C4-2B (cell line): ENCODE results near the gene ADAM10.
"Not testable (repeated sequence)": the region's sequence is repeated elsewhere in the genome, so short reads cannot be mapped to it uniquely, and the experiment has no call there.

Experiments used
- H3K27ac ChIP-seq: fragments of 450-650 bp; 2 replicates; pipeline ENCODE4 v1.5.1; 2017
- CTCF ChIP-seq: fragments of 450-650 bp; conservative IDR thresholded peaks from 2 replicates; pipeline ENCODE4 v1.5.1; 2017; ENCODE audit warnings: mild to moderate bottlenecking
- ZFX ChIP-seq: fragments of 450-650 bp; IDR thresholded peaks from 2 replicates; pipeline ENCODE4 v1.6.1; 2017

The ADAM10 gene

GRCh38 chr15:58779554-58779953 is 30.0 kb upstream of the ADAM10 start:
- no peak overlapping the region for H3K27ac ChIP-seq

GRCh38 chr15:58777107-58777506 is 27.6 kb upstream of the ADAM10 start:
- TF ChIP-seq ZFX, result no peak
- TF ChIP-seq CTCF, result no peak
- H3K27ac ChIP-seq, result no peak overlapping the region

More at GRCh38 chr15:58779554-58779953, 30.0 kb upstream of the ADAM10 start:
- TF ChIP-seq ZFX, result no peak
- TF ChIP-seq CTCF, result no peak

DNA sequence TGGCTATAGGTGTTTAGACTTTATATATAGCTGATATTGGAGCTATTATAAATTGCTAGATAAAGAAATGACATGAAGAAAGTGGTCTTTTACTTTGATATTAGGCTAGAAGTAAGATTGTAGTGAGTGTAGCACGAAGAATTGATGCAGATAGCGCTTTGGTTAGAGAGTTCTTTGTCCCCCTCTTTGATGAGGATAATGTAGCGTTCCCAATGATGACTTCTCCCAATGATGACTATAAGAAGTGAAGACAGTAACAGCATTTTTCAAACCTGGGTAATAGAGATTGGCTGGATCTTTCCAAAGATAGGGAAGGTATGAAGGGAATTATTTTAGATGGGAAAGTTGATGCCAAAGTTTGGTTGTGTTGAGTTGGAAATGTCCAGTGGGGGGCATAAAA is 25.9 kb upstream of the ADAM10 start:
- TF ChIP-seq ZFX (no peak), CTCF (no peak)
- H3K27ac ChIP-seq, result no peak overlapping the region

- TF ChIP-seq CTCF, result no peak
- TF ChIP-seq ZFX, result no peak
- no peak overlapping the region for H3K27ac ChIP-seq
Observed at GRCh38 chr15:58773024-58773423, 23.5 kb upstream of the ADAM10 start.

DNA sequence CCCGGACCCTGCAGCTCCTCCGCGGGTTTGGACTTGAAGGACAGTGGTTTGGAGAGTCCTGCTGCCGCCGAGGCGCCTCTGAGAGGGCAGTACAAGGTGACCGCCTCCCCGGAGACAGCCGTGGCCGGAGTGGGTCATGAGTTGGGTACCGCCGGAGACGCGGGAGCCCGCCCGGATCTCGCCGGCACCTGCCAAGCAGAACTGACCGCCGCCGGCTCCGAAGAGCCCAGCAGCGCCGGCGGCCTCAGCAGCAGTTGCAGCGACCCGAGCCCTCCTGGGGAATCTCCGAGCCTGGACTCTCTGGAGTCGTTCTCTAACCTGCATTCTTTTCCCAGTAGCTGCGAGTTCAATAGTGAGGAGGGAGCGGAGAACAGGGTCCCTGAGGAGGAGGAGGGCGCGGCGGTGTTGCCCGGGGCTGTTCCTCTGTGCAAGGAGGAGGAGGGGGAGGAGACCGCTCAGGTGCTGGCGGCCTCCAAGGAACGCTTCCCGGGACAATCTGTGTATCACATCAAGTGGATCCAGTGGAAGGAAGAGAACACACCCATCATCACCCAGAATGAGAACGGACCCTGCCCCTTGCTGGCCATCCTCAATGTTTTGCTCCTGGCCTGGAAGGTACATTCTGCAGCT is 22.2 kb upstream of the ADAM10 start:
- H3K27ac ChIP-seq, result peak overlapping the region; percentile 90
- TF ChIP-seq CTCF (no peak), ZFX (no peak)

- peak within 1 kb of the TSS; percentile 90 for H3K27ac ChIP-seq
- TF ChIP-seq CTCF (peak; percentile 33), ZFX (no peak)
Observed at GRCh38 chr15:58770857-58771620, 21.5 kb upstream of the ADAM10 start, which contains the start of gene MINDY2. MINDY2 (plus strand) TSS chr15:58771302; CDS start chr15:58771396, 94 bp downstream.

GRCh38 chr15:58770519-58770856 is 21.0 kb upstream of the ADAM10 start:
- TF ChIP-seq CTCF (no peak), ZFX (no peak)
- H3K27ac ChIP-seq, result peak overlapping the region; percentile 90

DNA sequence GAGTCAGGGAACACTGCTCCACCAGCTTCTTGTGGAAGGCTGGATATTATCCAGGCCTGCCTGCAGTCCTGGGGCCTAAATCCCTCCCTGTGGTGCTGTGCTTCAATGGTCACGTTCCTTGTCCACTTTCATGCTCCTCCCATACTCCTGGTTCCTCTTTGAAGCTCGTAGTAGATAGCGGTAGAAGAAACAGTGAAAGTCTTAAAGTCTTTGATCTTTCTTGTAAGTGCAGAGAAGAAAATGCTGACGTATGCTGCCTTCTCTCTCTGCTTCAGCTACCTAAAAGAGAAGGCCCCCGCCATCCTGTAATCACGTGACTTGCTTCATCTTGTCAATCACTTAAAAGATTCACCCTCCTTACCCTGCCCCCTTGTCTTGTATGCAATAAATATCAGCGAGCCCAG is 19.1 kb upstream of the ADAM10 start:
- not testable (repeated sequence) for H3K27ac ChIP-seq
